IMR-90 (cell line): ENCODE results near the gene CWF19L1. TPM values are rescaled to one million over a fixed set of nuclear protein-coding genes. Genes with fewer than 3 reads are reported as not detected.

Source experiments
- ATAC-seq: fragments of 200-7000 bp; cut with Tn5 transposase; 2 replicates; pipeline ENCODE4 v1.9.1; 2020; ENCODE audit warnings: low read depth, mild to moderate bottlenecking, moderate library complexity
- BruUV-seq: library from RNA; stranded (reverse); fragments of 400-500 nt; replicated peaks from 2 replicates; lab custom pipeline; 2021; lab: Mats Ljungman, UMichigan
- CTCF ChIA-PET: fragments of 300-600 bp; formaldehyde crosslinking; extraction: SDS; loops from one replicate; lab custom pipeline; 2021; ENCODE audit warnings: antibody characterized with exemption; lab: Yijun Ruan, JAX
- POLR2A ChIA-PET: fragments of 300-600 bp; sonication (Branson Sonifier 250); formaldehyde crosslinking; loops from one replicate; lab custom pipeline; 2022; ENCODE audit warnings: antibody characterized with exemption; ENCODE audit not compliant: unreplicated experiment; lab: Charles Lee
- DNase-seq: peaks from one replicate; pipeline ENCODE4 v3.0.0; 2013
- H2AFZ ChIP-seq: replicated peaks from 2 replicates; pipeline ENCODE3; 2013; ENCODE audit warnings: low read length, mild to moderate bottlenecking; ENCODE audit not compliant: poor library complexity
- H2AK5ac ChIP-seq: 2 replicates; pipeline ENCODE4 v1.6.1; 2013; ENCODE audit warnings: low read depth, low read length, inconsistent platforms
- H2AK9ac ChIP-seq: replicated peaks from 2 replicates; pipeline ENCODE3; 2013; ENCODE audit warnings: mild to moderate bottlenecking, low read depth, low read length, moderate library complexity; ENCODE audit not compliant: poor library complexity
- H2BK120ac ChIP-seq: 2 replicates; pipeline ENCODE4 v1.6.1; 2013; ENCODE audit warnings: low read depth, low read length, inconsistent platforms
- H2BK15ac ChIP-seq: 3 replicates; pipeline ENCODE4 v1.6.1; 2013; ENCODE audit warnings: low read depth, low read length, inconsistent platforms
- H2BK20ac ChIP-seq: 2 replicates; pipeline ENCODE4 v1.6.1; 2013; ENCODE audit warnings: low read depth, mild to moderate bottlenecking, inconsistent platforms, low read length, moderate library complexity
- H2BK5ac ChIP-seq: 2 replicates; pipeline ENCODE4 v1.6.1; 2013; ENCODE audit warnings: mild to moderate bottlenecking, low read depth, low read length, inconsistent platforms; ENCODE audit not compliant: poor library complexity, severe bottlenecking
- H3K14ac ChIP-seq: replicated peaks from 2 replicates; pipeline ENCODE4 v1.6.1; 2013; ENCODE audit warnings: low read depth, low read length, inconsistent platforms
- H3K18ac ChIP-seq: 2 replicates; pipeline ENCODE4 v1.6.1; 2013; ENCODE audit warnings: low read depth, low read length, control low read depth
- H3K23ac ChIP-seq: 2 replicates; pipeline ENCODE4 v1.6.1; 2013; ENCODE audit warnings: low read depth, low read length, inconsistent platforms
- H3K27ac ChIP-seq: 2 replicates; pipeline ENCODE4 v1.5.1; 2013; ENCODE audit warnings: mild to moderate bottlenecking, control low read depth, low read length; ENCODE audit not compliant: insufficient read depth
- H3K27me3 ChIP-seq: 2 replicates; pipeline ENCODE4 v1.6.1; 2013; ENCODE audit warnings: low read length; ENCODE audit not compliant: control insufficient read depth, insufficient read depth
- H3K36me3 ChIP-seq: 2 replicates; pipeline ENCODE4 v1.6.1; 2013; ENCODE audit warnings: low read length, mixed read lengths; ENCODE audit not compliant: control insufficient read depth, insufficient read depth
- H3K4ac ChIP-seq: 2 replicates; pipeline ENCODE4 v1.6.1; 2013; ENCODE audit warnings: low read depth, low read length, inconsistent platforms
- H3K4me1 ChIP-seq: 2 replicates; pipeline ENCODE4 v1.6.1; 2013; ENCODE audit warnings: low read length, mixed read lengths; ENCODE audit not compliant: control insufficient read depth, insufficient read depth
- H3K4me2 ChIP-seq: 2 replicates; pipeline ENCODE4 v1.6.1; 2013; ENCODE audit warnings: low read depth, mild to moderate bottlenecking, control low read depth, low read length, moderate library complexity
- H3K4me3 ChIP-seq: 2 replicates; pipeline ENCODE4 v1.5.1; 2013; ENCODE audit warnings: low read depth, mild to moderate bottlenecking, control low read depth, low read length, moderate library complexity; ENCODE audit not compliant: insufficient read depth
- H3K56ac ChIP-seq: 2 replicates; pipeline ENCODE4 v1.6.1; 2013; ENCODE audit warnings: low read length, inconsistent platforms; ENCODE audit not compliant: insufficient read depth; ENCODE audit errors: extremely low read depth
- H3K79me1 ChIP-seq, 2 experiments: 2 replicates each; pipeline ENCODE4 v1.6.1; 2013; ENCODE audit warnings: low read length in 2 of 2, inconsistent platforms in 1 of 2, low read depth in 1 of 2
- H3K9ac ChIP-seq: 2 replicates; pipeline ENCODE4 v1.6.1; 2013; ENCODE audit warnings: low read depth, low read length, control low read depth
- H3K9me1 ChIP-seq: 2 replicates; pipeline ENCODE4 v1.6.1; 2013; ENCODE audit warnings: low read length, inconsistent platforms; ENCODE audit not compliant: insufficient read depth
- H3K9me3 ChIP-seq: 2 replicates; pipeline ENCODE4 v1.6.1; 2013; ENCODE audit warnings: low read length; ENCODE audit not compliant: control insufficient read depth, insufficient read depth
- H4K20me1 ChIP-seq: 2 replicates; pipeline ENCODE4 v1.6.1; 2013; ENCODE audit warnings: low read length, inconsistent platforms; ENCODE audit not compliant: insufficient read depth
- H4K5ac ChIP-seq: 2 replicates; pipeline ENCODE4 v1.6.1; 2013; ENCODE audit warnings: mild to moderate bottlenecking, low read depth, low read length, control low read depth
- H4K8ac ChIP-seq, 2 experiments: 2 replicates each; pipeline ENCODE4 v1.6.1; 2013; ENCODE audit warnings: low read depth in 2 of 2, low read length in 2 of 2, control low read depth in 1 of 2, inconsistent platforms in 1 of 2
- H4K91ac ChIP-seq: 2 replicates; pipeline ENCODE4 v1.6.1; 2013; ENCODE audit warnings: low read depth, low read length, inconsistent platforms; ENCODE audit not compliant: insufficient read depth
- BHLHE40 ChIP-seq: fragments of 150-350 bp; IDR thresholded peaks from 2 replicates; pipeline ENCODE4 v1.6.1; 2016; ENCODE audit warnings: mild to moderate bottlenecking, low read depth, low read length
- CEBPB ChIP-seq: IDR thresholded peaks from 2 replicates; pipeline ENCODE4 v1.6.1; 2012; ENCODE audit warnings: low read depth, low read length, improper control_type of control experiment
- CHD1 ChIP-seq: IDR thresholded peaks from 2 replicates; pipeline ENCODE4 v1.6.1; 2012; ENCODE audit warnings: low read depth, low read length, improper control_type of control experiment
- CTCF ChIP-seq: conservative IDR thresholded peaks from 2 replicates; pipeline ENCODE4 v1.5.1; 2012; ENCODE audit warnings: mild to moderate bottlenecking, low read depth, low read length, improper control_type of control experiment
- ELK1 ChIP-seq: fragments of 150-350 bp; IDR thresholded peaks from 2 replicates; pipeline ENCODE4 v1.6.1; 2016; ENCODE audit warnings: low read depth, mild to moderate bottlenecking, low read length, moderate library complexity, borderline replicate concordance
- FOS ChIP-seq: fragments of 150-350 bp; IDR thresholded peaks from 2 replicates; pipeline ENCODE4 v1.6.1; 2016; ENCODE audit warnings: low read depth, low read length
- MAFK ChIP-seq: IDR thresholded peaks from 2 replicates; pipeline ENCODE4 v1.6.1; 2012; ENCODE audit warnings: low read depth, low read length, improper control_type of control experiment
- MAZ ChIP-seq: IDR thresholded peaks from 2 replicates; pipeline ENCODE4 v1.6.1; 2012; ENCODE audit warnings: low read depth, mild to moderate bottlenecking, low read length, improper control_type of control experiment, moderate library complexity, borderline replicate concordance
- MXI1 ChIP-seq: IDR thresholded peaks from 2 replicates; pipeline ENCODE4 v1.6.1; 2012; ENCODE audit warnings: low read depth, mild to moderate bottlenecking, low read length, moderate library complexity, borderline replicate concordance
- NFE2L2 ChIP-seq: fragments of 150-350 bp; IDR thresholded peaks from 2 replicates; pipeline ENCODE4 v1.6.1; 2016; ENCODE audit warnings: low read depth, mild to moderate bottlenecking, low read length
- POLR2A ChIP-seq: IDR thresholded peaks from 2 replicates; pipeline ENCODE4 v1.6.1; 2012; ENCODE audit warnings: mild to moderate bottlenecking, low read depth, low read length
- RAD21 ChIP-seq: IDR thresholded peaks from 2 replicates; pipeline ENCODE4 v1.6.1; 2012; ENCODE audit warnings: low read length, improper control_type of control experiment
- RCOR1 ChIP-seq: IDR thresholded peaks from 2 replicates; pipeline ENCODE4 v1.6.1; 2012; ENCODE audit warnings: mild to moderate bottlenecking, low read length, improper control_type of control experiment; ENCODE audit not compliant: insufficient replicate concordance
- RFX5 ChIP-seq: IDR thresholded peaks from 2 replicates; pipeline ENCODE4 v1.8.0; 2012; ENCODE audit warnings: low read depth, mild to moderate bottlenecking, low read length, moderate library complexity
- SMC3 ChIP-seq: fragments of 150-350 bp; IDR thresholded peaks from 2 replicates; pipeline ENCODE4 v1.6.1; 2016; ENCODE audit warnings: low read depth, mild to moderate bottlenecking, antibody characterized with exemption, low read length, moderate library complexity
- USF2 ChIP-seq: fragments of 150-350 bp; IDR thresholded peaks from 2 replicates; pipeline ENCODE4 v1.6.1; 2017; ENCODE audit warnings: mild to moderate bottlenecking, antibody characterized with exemption, low read length, low read depth
- WGBS, 2 experiments: methylation state at CpG; one replicate each; pipeline versions ENCODE4 v1.1.5 to v1.1.7; 2013; ENCODE audit warnings: missing lambda C conversion rate in 2 of 2; ENCODE audit not compliant: insufficient read length in 1 of 2; ENCODE audit errors: extremely low coverage in 2 of 2; 5-methylcytosine and 5-hydroxymethylcytosine counted together
- dilution Hi-C: fragments of 300-500 bp; cut with HindIII; formaldehyde crosslinking; loops from one replicate; pipeline ENCODE4 v1.14.3; 2018; ENCODE audit warnings: low sequenced_read_pairs; ENCODE audit not compliant: unreplicated experiment
- in situ Hi-C: fragments of 300-500 bp; cut with MboI; formaldehyde crosslinking; loops from 3 replicates; pipeline ENCODE4 v1.14.3; 2019; ENCODE audit warnings: low sequenced_read_pairs, inconsistent platforms, mixed read lengths
- intact Hi-C: fragments of 100-400 bp; cut with micrococcal nuclease; formaldehyde crosslinking; loops from 2 replicates; pipeline ENCODE4 v1.10.0; 2022
- polyA plus RNA-seq, 3 experiments: library from polyadenylated mRNA; depleted of rRNA; stranded (reverse); fragments of >200 nt; gene quantifications; 2 replicates each; pipeline ENCODE4 v1.2.3, GENCODE V29; 2012; ENCODE audit warnings: low replicate concordance in 1 of 3
- total RNA-seq: library from RNA; depleted of rRNA; stranded (reverse); fragments of >200 nt; gene quantifications from 2 replicates; pipeline ENCODE4 v1.2.3, GENCODE V29; 2012

CWF19L1 gene
- total and polyA plus RNA-seq, 2 of the 4 experiments (the other 2 are of a cell fraction): 10.2 to 30.8 TPM

GRCh38 chr10:100254191-100254590 lies 13.2 kb downstream of the CWF19L1 start:
- WGBS, 2 experiments: no CpG with 5 or more reads among the region's 3 CpGs
- no peak overlapping the region for H2AK9ac ChIP-seq
- no peaks in the 10 kb centered on the region for H3K27me3 ChIP-seq
- H4K91ac ChIP-seq: no peak overlapping the region
- no peak overlapping the region for H2BK5ac ChIP-seq
- no peak overlapping the region for H3K4me3 ChIP-seq
- in situ Hi-C loops: no loop called here
- peaks cover 23% of the 10 kb centered on the region for H3K36me3 ChIP-seq
- no peak overlapping the region for H3K14ac ChIP-seq
- H3K23ac ChIP-seq: no peak overlapping the region
- no peak overlapping the region for H4K8ac ChIP-seq
- no peak overlapping the region for H2AK5ac ChIP-seq
- DNase-seq (no peak), ATAC-seq (no peak)
- dilution Hi-C loops: no loop called here
- H3K4ac ChIP-seq: no peak overlapping the region
- H3K9me3 ChIP-seq: no peaks in the 10 kb centered on the region
- H3K79me1 ChIP-seq: peaks cover 0 to 2% of the 10 kb centered on the region in 2 experiments; a peak in 1 of 4 replicates
- H3K27ac ChIP-seq: no peak overlapping the region
- H2BK20ac ChIP-seq: no peak overlapping the region
- H3K56ac ChIP-seq: no peak overlapping the region
- no peak overlapping the region for H3K4me2 ChIP-seq
- no peak overlapping the region for H4K5ac ChIP-seq
- no peak overlapping the region for H3K18ac ChIP-seq
- no TSS peak for BruUV-seq
- H2BK120ac ChIP-seq: no peak overlapping the region
- H2AFZ ChIP-seq: no peak overlapping the region
- H2BK15ac ChIP-seq: no peak overlapping the region
- H3K4me1 ChIP-seq: no peaks in the 10 kb centered on the region
- no peak for TF ChIP-seq RFX5
- TF ChIP-seq ELK1: no peak
- TF ChIP-seq CEBPB: no peak
- no peak for TF ChIP-seq POLR2A
- TF ChIP-seq USF2: no peak
- no peak for TF ChIP-seq RAD21
- TF ChIP-seq CTCF: no peak
- no peak for TF ChIP-seq SMC3
- TF ChIP-seq MAFK: no peak
- no peak for TF ChIP-seq BHLHE40
- no peak for TF ChIP-seq FOS
- TF ChIP-seq MXI1: no peak
- no peak for TF ChIP-seq MAZ
- no peak for TF ChIP-seq RCOR1
- TF ChIP-seq NFE2L2: no peak
- no peak for TF ChIP-seq CHD1
- ChIA-PET POLR2A (no interaction called here), CTCF (no interaction called here)
- intact Hi-C loops: no loop called here
- H3K9ac ChIP-seq: no peak overlapping the region
- no peaks in the 10 kb centered on the region for H3K9me1 ChIP-seq
- H4K20me1 ChIP-seq: no peaks in the 10 kb centered on the region
